ENCODE measurements around the gene IDUA.
A peak's percentile ranks its signal among the peaks of the same experiment; 100 is the strongest.
"Not testable (repeated sequence)": the region's sequence is repeated elsewhere in the genome, so short reads cannot be mapped to it uniquely, and the experiment has no call there.

Gene IDUA

DNA sequence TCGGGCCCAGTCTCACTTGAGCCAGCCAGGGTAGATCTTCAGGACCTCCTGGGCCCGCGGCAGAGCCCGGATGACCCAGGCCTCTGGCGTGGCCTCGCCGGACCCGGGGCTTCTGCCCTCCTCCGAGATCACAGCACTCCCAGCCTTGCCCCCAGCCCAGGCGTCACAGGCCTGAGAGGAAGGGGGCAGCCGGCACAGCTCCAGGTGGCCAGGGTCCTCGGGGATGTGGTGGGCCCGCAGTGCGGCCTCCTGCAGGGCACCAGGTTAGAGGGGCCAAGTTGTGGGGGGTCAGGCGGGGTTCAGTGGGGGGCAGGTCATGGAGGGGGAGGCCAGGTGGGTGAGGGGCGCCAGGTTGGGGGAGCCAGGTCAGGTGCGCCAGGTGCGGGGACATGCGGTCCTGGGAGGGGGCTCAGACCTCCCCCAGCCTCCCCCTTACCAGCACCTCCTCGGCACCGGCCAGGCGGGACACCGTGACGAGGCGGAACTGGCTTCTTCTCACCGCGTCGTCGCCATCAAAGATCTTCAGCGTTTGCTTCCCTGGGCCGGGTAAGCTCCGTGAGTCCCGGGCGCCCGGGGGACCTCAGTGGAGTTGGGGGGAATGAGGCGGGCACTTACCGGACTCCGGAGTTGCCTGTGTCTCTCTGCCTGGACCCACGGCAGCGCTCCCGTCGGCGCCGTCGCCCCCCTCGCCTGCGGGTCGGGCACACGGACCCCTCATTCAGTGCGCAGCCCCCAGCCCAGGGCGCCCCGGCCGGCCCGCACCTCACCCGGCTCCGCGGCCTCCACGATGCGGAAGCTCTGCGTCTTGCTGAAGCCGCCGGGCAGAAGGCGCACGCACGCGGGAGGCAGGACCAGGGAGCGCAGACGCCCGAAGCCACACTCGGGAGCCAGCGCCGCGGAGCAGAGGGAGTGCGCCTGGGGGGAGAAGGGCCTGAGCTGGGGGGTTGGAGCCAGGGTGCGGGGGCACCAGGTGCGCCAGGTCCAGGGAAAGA, 19.4 kb upstream of the IDUA start:
- DNase-seq, result no peak

DNA sequence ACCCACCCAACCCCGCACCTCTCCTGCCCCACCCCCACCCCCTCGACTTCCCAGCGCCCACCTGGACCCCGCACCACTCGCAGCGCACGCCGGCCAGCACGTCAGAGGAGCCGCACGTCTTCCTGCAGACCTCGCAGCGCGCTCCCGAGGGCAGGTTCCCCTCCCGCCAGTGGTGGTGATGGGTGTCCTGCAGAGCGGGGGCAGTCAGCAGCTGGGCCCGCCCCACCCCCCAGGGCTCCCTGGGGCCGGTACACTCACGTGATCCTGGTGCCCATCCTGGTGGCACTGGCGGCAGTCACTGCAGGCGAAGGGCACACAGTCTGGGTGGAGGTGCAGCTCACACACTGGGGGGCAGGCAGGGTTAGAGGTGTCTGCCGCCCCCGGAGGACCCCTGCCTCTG, 18.6 kb upstream of the IDUA start:
- no peak for DNase-seq

DNA sequence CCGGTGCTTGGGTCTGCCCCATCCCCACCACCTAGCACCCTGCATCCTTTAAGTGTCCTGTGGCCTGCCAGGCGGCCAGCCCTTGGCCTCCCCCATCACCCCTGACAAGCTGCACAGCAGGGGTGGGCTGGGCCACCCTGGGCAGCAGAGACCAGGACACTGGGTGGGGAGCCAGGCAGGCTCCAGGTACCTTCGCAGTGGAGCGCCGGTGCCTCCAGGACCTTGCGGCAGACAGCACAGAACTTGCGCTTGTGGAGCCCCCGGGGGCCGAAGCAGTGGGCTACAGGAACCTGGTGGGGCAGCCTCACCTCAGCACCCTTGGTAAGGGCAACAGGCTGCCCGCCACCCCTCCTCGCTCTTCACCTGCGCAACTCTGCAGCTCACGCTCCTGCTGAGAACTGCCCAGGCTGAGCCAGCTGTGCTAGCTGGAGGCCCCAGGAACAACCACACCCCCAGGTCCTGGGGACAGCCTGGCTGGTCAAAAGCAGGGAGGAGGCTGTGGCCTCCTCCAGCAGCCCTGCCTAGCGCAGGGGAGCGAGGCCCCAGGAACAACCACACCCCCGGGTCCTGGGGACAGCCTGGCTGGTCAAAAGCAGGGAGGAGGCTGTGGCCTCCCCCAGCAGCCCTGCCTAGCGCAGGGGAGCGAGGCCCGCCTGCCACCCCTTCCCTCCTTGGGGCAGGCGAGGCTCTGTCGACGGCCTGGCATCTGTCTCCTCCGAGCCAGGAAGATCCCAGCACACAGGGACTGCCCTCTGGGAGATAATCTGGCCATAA, 18.0 kb upstream of the IDUA start:
- DNase-seq, result no peak

DNA sequence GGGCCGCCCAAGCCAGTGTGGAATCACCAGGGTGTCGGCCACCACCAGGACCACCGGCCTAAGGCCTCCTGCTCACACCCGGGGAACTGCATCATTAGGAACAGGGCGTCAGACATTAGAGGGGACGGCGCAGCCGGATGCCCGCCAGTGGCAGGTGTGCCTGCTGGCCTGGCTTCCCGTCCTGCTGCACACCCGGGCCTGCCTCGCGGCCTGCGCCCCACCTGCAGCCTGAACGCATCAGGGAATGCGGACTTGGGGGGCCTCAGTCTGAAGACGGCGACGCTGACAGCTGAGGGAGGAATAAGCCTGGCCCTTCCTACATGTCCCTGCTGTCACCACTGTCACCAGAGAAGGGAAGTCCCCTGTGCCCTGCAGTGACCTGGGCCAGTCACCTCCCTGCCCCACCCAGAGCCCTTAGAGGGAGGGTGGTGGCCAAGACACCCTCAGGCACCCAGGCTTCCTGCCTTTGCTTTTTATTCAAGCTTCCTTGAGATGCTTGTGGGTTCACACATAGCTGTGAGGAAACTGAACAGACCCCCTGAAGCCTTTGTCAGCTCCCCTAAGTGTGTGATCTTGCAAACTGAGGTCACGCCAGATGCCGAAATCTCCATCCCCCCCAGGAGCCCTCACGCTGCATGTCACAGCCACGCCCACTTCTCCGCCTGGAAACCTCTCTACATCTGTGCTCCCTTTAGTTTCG, 16.6 kb upstream of the IDUA start:
- DNase-seq, result no peak

- DNase-seq, result no peak
These were observed 15.9 kb upstream of the IDUA start for GRCh38 chr4:970854-971520.

DNA sequence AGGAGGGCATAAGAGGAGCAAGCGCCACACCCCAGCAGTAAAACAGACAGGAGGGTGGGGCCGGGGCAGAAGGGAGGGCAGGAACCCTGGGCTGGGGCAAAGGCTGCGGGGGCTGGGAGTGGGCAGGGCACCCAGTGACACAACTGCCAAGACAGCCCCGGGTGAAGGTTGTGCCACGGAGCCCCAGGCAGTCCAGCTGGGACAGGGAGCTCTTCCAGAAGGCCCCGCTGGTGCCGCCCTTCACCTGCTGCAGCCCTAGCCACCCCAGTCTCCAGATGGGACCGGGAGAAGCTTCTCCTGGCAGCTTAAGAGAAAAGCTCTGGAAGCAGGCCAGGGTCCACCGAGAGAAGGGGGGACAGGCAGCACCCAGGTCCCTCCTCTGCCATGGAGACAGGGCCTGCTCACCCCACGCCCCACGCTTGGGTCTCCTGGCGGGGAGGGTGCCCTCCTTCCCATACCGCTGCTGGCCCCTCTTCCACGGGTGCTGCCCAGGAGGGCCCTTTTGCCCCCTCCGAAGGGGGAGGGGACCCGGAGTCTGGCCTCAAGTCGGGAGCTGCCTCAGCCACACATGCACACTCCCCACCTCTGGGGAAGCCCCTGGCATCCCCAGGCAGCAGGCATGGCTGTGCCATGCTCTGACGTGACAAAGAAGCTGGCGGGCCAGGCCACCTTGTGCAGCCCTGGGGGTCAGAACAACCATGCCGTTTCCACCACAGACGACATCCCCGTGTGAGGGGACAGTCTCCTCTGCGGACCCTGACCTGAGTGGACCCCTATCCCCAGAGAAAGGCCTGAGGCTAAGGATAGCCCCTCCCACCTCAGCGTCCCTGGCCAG, 15.0 kb upstream of the IDUA start:
- no peak for DNase-seq

DNA sequence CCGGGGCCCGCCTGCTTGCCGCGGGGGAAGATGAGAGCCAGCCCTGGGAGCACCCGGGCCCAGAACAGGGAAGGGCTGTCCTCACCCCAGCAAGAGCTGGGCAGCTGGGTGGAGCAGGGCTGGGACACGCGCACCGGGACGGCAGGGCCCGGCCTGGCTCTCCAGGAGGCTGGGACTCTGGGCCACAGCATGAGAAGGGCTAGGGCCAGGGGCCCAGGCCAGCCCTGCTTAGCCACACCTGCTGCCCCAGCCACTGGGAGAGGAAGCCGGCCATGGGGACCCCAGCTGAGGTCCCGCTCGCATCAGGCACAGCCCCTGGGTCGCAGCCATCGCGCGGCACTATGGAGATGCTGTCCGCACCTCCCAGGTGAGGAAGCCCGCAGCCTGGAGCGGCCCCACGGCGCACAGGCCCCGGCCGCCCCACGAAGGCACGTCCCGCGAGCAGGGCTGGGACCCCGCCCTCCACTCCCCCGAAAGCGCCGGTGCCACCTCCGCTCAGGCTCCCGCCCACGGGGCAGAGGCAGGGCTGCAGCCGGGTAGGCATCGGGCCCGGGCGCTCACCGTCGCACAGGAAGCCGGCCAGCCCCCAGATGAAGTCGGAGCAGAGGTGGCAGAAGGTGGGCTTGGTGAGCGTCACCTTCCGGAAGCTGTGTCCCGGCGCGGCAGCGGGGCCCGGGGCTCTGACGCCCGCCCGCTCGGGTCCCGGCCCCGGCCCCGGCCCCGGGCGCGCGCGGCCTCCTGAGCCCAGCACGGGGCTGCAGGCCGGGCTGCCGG, 14.0 kb upstream of the IDUA start:
- DNase-seq, result peak; percentile 50

DNA sequence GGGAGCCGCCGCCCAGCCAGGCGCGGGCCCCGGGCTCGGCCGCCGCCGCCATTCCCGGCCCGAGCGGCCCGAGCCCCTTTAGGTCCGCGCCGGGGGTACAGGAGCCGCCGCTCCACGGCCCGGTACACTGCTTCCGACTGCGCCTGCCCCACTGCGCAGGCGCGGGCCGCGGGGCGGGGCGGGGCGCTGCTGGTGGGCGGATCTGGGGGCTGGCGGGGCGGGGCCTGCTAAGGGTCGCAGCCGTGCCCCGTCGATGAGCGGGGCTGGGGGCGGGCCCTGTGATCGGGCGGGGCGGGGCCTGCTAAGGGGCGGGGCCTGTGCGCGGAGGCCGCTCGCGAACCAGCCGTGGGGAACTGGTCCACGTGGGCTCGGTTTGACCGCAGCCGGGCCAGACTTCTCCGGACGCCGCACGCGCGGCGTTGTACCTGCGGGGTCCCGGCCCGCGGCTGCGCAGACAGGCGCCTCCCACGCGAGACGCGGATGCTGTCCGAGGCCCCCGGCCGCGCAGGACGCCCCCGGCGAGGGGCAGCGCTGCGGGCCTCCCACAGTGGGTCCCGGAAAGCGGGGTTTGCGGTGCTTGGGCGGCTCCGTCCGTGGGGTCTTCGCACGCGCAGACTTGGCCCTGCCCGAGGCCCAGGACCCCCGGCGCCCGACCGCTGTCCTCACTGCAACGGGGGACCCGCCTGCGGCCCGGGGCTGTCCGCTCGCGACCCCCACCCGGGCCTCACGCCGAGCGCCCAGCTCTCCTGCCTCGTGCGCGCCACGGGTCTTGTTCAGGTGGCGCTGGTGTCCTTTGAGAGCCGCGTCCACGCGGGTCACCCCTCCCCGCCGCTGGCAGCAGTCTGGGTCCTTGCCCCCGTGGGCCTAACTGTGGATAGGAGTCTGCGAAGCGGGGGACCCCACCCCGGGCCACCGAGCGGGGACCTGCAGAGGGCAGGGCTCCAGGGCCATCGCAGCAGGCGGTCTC, 13.1 kb upstream of the IDUA start, which contains the start of gene DGKQ:
Gene DGKQ, minus strand, starts transcription at position 139 of the 967 bp plus-strand sequence. Its CDS starts 87 bp downstream, at position 52.
- DNase-seq, result peak; percentile 91

GRCh38 chr4:974668-975067, 12.2 kb upstream of the IDUA start:
- no peak for DNase-seq

DNA sequence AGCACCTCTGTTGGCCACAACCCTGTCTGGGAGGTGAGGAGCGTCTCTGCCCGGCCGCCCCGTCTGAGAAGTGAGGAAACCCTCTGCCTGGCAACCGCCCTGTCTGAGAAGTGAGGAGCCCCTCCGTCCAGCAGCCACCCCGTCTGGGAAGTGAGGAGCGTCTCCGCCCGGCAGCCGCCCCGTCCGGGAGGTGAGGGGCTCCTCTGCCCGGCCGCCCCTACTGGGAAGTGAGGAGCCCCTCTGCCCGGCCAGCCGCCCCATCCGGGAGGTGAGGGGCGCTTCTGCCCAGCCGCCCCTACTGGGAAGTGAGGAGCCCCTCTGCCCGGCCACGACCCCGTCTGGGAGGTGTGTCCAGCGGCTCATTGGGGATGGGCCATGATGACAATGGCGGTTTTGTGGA, 10.8 kb upstream of the IDUA start:
- DNase-seq, result not testable (repeated sequence)

GRCh38 chr4:978957-979701, 7.7 kb upstream of the IDUA start:
- DNase-seq, result no peak

- no peak for DNase-seq
These were observed 4.6 kb upstream of the IDUA start for GRCh38 chr4:982291-982690.

DNA sequence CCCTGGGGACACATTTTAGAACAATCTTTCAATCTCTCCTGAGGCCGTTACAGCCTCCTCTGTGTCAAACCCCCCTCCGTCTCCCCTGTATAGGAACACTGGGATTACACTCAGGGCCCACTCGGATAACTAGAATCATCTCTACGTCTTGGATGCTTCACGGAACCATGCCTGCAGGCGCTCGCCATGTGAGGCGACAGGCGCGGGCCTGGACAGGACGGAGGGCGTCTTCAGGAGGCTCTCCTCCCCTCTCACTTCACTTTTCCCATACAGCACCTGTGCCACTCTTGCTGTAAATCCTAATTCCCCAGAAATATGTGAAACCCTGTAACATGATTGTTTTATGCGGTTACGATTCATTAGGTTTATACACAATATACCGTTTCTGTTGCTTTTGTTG, 4.0 kb upstream of the IDUA start:
- no peak for DNase-seq

DNA sequence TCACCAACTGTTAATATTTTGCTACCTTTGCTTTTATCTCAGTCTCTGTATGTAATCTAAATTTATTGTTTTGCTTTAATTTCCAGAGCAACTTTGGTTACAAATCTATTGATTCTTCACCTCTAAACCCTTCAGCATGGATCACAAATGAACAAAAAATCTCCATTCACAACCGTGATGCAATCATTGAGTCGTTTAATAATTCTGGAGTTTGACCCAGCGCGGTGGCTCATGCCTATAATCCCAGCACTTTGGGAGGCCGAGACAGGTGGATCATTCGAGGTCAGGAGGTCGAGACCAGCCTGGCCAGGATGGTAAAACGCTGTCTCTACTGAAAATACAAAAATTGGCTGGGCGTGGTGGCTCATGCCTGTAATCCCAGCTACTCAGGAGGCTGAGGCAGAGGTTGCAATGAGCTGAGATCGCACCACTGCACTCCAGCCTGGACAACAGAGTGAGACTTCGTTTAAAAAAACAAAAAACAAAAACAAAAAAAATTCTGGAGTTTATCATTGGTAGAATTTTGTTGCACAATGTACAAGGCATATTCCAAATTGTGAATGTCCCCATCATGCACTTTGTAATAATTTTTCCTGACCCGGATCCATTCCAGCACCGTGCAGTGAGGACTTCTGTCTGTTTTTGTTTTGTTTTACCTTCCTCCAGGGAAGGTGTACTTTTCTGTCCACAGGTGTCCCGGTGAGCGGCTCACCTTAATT, 2.3 kb upstream of the IDUA start:
- no peak for DNase-seq

DNA sequence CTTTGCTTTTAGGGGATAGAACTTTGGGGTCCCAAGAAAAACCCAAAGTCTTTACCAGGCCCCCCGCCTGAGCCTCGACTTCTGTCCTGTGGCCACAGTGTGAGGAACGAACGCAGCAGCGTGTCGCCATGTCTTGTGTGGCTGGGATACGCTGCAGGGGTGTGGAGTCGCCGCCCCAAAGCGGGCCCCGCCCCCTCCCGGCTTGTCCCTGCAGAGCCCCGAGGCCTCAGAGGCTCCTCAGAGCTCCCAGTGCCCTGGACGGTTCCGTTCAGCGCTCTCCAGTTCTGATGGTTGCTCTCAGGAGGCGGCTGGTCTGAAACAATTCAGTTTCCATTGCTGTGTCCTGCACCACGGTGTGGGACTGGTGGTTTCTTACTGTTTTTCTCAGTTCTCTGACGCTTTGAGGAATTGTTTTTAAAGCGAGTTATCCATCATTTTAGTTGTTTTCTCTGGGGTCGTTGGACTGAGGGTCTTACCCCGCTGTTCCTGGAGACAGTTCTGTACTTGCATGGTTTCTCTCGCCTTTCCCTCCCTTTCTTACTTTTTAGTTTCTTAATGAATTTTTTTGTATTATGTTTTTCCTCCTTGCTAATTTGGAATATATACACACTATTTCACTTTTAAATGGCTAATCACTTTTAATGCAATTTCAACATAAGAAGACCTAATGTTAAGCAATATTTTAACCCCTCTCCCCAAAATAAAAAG, 1.6 kb upstream of the IDUA start:
- peak; percentile 51 for DNase-seq

DNA sequence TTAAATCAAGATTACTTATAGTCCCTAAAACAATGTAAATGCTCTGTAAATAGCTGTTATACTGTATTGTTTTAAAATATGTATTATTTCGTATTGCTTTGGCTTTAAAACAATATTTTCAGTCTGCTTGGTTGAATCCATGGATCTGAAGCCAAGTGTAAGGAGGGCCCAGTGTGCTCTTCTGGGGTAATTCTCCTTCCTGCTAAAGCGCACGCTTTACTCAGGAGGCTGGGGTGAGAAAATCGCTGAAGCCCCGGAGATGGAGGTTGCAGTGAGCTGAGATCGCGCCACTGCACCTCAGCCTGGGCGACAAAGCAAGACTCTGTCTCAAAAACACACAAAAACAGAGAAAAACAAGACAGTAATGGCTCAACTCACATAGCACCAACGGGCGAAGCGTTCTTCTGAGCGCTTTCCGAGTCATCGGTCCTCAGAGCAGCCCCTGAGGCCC, 391 bp upstream of the IDUA start:
- DNase-seq, result no peak
